Stimulated activated CD4-positive, alpha-beta T cell treated with anti-CD3 and anti-CD28 coated beads, TNF-alpha, amount 100 ng/mL, for 24 hours (primary cell): ENCODE data around the gene CCDC86.

Experiments used
- DNase-seq, 3 experiments: peaks; one replicate each; pipeline ENCODE4 v3.0.0-alpha.2; 2020; ENCODE audit warnings: low read depth in 3 of 3

The CCDC86 gene

DNA sequence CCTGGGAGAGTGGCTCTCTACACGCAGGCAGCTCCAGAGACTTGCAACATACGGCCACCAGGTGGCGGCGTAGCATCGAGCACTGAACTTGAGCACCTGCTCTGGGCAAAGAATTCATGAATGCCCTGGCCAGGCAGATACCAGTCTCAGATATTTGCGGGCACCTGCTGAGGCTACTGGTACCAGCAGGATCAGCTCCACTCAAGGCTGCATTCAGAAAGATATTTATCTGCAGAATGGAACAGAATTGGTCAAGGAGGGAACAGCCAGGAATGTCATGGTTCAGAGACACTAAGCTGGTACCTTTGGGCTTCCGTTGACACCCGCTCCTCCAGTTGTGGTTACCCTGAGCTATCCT, 10.8 kb upstream of the CCDC86 start:
- DNase-seq: peak; percentile 62 to 81 (median 64)

GRCh38 chr11:60831501-60832079, 10.3 kb upstream of the CCDC86 start:
- no peak for DNase-seq

- no peak for DNase-seq
These were observed 7.0 kb upstream of the CCDC86 start for GRCh38 chr11:60834742-60835533.

DNA sequence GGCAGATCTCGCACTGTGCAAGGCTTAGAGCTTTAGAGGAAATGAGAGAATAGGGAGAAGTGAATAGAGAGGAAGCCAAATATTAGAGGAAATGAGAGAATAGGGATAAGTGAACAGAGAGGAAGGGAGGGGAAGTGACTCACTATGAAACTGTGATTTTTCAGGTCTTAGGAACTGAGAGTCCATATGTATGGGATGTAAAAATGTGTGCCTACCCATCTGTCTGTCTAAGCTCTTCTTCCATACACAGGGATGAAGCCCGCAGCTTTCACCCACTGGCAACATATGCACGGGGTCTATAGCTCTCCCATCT, 6.4 kb upstream of the CCDC86 start:
- no peak for DNase-seq

DNA sequence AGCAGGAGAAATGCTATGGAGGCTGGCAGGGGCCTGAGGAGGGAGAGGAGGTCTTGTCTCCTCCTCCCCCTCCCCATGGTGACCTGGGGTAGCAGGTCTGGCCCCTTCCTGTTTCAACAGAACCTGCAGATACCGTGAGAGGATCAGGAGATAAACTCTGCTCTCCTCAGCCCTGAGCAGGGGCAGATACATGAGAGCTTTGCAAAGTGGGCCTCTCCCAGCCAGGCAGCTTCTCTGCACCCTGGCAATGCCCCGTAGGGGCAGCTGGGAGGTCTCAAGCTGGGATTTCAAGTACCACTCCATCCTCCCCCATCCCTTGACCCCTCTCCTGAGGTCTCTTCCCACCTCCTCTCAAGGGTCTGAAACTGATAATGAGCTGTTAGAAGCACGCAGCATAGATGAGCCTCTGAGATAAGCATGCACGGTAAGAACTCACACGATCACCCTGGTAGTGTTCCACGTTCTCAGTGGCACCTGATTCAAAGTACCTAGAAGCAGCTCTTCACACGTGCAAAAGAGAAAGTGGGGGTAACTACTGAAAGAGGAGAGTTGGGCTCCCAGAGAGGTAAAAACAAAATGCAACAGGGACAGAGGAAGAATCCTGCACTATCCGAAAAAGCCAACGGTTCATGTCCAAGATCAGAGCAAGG, 4.9 kb upstream of the CCDC86 start:
- DNase-seq: no peak

DNA sequence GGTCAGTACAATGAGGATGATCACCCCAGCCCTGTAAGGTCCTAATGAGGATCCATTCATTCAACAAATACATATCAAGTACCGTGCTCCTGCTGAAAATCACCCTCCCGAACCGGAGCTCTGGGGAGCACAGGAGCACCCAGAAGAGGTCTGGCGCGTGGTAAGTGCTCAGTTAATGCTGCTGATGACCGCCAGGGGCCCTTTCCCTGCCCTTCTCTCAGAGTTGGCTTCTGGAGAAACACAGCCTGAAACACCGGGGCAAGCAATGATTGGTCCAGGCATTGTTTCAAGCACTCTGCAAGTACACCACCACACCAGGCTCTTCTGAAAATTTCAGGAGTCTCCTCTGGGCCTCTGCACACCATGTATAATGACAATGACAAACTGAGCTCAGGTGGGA, 3.8 kb upstream of the CCDC86 start:
- no peak for DNase-seq

GRCh38 chr11:60840470-60841430, 1.2 kb upstream of the CCDC86 start:
- DNase-seq: no peak

- no peak for DNase-seq
These were observed 1.0 kb downstream of the CCDC86 start for GRCh38 chr11:60842668-60843600.

DNA sequence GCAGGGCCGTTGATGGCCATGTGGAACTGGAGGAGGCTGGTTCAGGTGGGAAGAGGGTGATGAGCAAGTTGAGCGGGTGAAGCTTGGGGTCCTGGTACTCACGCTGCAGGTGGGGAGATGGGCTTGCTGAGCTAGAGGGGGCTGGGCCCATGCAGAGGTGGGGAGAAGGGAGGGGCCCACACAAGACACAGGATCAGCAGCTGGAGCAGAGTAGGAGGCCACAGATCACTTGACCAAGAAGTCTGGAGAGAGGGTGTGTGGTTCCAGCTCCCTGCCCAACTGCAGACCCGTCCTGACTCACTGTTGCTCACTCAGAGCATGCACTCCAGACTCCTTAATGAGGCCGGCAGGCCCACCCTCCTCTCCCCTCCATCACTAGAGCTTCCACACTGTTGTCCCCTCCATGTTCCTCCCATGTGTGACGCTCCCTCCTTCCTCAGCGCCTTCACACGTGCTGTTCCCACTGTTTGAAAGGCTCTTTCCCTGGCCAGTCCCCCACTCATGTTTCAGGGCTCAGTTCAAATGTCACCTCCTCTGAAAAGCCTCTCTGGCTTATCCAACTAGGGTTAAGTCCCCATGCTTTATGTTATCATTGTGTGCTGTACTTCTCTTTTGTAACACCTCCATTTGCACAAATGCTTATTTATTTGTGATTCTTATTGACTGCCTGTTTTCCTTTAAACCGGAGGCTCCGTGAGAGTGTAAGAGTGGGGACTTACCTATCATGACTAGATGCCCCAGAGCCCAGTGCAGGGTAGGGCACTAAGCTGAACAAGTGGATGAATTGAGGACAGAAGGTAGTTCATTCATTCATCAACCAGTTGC, 2.3 kb downstream of the CCDC86 start:
- DNase-seq: no peak

DNA sequence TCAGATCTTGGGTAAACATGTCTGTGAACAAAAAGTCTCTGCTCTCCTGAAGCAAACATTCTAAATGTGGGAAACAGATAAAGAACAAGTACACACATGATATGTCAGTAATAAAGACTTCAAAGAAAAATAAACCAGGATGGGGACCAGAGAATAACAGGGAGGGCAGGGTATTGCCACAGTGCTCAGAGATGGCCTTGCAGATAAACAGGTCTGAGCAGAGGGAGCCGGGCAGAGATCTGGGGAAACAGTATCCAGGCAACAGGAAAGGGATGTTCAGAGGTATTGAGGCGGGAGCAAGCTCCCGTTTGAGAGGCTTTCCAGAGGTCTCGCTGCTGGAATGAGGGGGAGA, 2.9 kb downstream of the CCDC86 start:
- DNase-seq: no peak

DNA sequence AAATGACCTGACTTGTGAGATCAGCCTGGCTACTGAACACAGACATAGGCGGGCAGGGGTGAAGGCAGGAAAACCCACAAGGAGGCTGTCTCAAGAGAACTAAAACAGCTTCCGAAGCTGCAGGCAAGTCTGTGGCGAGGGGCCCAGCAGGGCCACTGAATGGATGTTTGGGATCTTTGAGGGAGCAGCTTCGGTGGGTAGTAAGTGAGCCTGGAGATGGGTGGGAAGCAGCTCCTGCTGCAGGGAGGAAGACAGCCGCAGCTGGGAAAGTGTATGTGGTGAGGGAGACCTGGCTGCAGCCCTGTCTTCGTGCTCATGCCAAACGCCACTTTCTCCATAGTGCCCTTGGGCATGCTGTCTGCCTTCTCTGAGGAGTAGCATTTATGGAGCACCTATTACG, 3.4 kb downstream of the CCDC86 start:
- no peak for DNase-seq

GRCh38 chr11:60847281-60847680, 5.4 kb downstream of the CCDC86 start:
- no peak for DNase-seq

DNA sequence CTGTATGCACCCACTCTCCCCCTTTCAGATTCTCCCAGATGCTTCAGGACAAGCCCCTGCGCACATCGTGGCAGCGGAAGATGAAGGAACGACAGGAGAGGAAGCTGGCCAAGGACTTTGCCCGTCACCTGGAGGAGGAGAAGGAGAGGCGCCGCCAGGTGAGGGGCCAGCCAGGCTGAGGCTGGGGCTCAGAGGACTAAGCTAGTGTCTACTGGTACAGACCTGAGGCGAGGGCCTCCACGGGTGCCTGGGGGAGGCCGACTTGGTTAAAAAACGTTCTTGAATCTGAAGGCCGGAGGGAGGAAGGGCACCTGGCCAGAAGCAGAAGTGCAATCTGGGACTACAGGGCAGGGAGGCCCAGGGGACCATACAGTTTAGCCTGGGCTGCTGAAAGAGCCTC, 6.0 kb downstream of the CCDC86 start:
- no peak for DNase-seq

- no peak for DNase-seq
These were observed 6.8 kb downstream of the CCDC86 start for GRCh38 chr11:60848714-60849151.

DNA sequence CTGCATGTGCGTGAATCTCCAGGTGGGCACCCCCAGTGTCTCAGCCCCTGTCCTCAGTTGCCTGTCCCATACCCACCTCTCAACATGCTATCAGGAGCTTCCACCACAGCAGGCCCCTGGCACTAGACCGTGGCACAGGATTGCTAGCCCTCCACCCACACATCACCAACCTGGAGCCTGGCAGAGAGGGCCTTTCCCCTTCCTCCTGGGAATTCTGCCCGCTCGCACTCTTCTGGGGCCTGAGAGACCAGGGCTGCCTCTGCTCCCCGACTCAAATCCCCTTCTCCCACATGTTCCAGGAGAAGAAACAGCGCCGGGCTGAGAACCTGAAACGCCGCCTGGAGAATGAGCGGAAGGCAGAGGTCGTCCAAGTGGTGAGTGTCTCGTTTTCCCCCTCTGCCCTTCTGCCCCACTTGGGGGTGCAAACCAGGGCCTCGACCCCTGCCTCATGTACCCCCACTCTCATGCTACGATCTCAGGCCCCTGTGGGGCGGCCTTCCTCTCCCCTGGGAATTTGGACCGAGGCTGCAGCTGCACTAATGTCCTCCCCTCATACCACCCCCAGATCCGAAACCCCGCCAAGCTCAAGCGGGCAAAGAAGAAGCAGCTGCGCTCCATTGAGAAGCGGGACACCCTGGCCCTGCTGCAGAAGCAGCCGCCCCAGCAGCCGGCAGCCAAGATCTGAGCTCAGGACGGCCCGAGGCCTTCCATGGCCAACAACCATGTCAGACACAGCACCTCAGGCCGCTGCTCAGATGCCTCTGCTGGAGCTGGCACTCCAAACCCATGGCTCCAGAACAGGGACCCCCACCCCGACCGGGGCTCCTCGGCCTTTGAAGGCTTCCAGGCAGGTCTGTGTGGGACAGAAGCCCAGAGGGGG, 8.0 kb downstream of the CCDC86 start:
- no peak for DNase-seq

DNA sequence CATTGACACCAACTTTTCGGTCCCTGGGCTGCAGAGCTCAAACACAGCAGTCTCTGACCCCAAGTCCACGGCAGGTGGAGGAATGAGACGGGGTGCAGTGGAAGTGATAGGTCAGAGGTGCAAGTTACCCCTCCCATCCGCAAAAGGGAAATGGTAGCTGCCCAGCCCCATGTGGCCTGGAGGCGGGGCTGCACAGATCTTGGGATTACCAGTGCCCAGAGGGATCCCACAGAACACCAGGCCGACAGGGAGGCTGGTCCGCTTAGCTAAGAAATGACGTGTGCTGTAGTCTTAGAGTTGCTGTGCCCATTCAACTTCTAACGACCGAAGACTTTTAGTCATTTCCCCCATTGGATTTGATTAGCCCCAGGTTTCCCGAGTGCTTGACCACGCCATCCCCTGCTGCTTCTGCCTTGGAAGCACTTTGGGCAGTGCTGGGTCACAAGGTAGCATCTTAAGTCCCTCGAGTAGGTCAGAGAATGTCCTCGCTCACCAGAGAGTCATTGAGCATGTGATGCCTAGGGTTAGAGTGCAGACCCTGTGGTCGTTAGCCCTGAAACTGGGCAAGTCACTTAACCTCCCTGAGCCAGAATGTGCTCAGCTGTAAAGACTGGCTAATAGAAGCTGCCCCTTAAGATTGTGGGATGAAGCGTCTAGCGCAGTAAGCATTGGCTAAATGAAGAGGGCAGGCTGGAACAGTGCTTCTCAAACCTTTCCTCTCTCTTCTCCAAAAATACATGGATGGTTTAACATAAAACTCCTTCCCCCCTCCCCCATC, 9.6 kb downstream of the CCDC86 start:
- no peak for DNase-seq

DNA sequence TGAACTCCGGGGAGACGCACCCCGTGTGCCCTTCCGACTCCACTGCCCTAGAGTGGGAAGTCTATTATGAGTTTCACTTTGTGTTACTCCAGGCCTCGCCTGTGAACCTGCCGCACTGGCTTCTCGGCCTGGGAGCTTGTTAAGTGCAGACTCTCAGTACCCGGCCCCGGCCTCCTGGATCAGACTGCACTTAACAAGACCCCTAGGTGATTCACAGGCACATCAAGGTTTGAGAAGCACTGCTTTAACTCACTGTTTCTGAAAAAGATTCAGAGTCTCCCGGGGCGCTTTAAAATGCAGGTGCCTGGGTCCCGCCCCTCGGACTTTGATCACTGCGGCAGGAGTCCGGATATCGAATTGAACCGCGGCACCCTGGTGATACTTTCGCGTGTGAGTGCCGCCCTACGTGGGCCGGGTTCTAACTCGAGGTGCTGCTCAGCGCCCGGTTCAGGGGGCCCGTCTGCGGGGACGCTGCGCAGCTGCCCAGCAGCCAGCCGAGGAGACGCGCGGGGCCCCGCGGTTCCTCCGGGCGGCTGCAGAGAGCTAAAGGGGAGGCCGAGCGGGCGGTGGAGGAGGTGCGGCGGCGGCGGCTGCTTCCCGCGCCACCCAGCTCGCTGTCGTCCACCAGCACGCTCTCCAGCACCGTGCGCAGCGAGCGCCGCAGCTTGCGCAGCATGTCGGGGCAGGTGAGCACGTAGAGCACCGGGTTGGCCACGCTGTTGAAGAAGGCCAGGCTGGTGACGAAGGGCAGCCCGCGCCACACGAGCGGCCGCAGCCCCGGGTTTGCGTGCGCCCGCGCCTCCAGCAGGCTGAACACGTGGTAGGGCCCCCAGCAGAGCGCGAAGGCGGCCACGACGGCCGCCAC, 10.4 kb downstream of the CCDC86 start:
- DNase-seq: no peak
